ENCODE results near the gene FNDC3B.

- TF ChIP-seq, protein P1, sequence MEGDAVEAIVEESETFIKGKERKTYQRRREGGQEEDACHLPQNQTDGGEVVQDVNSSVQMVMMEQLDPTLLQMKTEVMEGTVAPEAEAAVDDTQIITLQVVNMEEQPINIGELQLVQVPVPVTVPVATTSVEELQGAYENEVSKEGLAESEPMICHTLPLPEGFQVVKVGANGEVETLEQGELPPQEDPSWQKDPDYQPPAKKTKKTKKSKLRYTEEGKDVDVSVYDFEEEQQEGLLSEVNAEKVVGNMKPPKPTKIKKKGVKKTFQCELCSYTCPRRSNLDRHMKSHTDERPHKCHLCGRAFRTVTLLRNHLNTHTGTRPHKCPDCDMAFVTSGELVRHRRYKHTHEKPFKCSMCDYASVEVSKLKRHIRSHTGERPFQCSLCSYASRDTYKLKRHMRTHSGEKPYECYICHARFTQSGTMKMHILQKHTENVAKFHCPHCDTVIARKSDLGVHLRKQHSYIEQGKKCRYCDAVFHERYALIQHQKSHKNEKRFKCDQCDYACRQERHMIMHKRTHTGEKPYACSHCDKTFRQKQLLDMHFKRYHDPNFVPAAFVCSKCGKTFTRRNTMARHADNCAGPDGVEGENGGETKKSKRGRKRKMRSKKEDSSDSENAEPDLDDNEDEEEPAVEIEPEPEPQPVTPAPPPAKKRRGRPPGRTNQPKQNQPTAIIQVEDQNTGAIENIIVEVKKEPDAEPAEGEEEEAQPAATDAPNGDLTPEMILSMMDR (IDR thresholded peaks at IDR 0.05; ENCODE audit: low read length) = no peak
- no peak for TF ChIP-seq EZH2 (IDR thresholded peaks at IDR 0.05; ENCODE audit: borderline replicate concordance, low read length)
Observed at GRCh38 chr3:172287937-172288477, 248.6 kb downstream of the FNDC3B start.

Measured in OCI-LY1 (cell line).